Measurements from ENCODE around the gene ANO10. TPM values are rescaled to one million over a fixed set of nuclear protein-coding genes. Genes with fewer than 3 reads are reported as not detected.

ANO10 gene
- total RNA-seq, 1 donor from 2014 or later, result 32.8 TPM

GRCh38 chr3:43641306-43642114 is 19.7 kb upstream of the ANO10 start:
- DNase-seq (ENCODE audit: extremely low spot score, unreplicated experiment), result no peak
- Mint-ChIP-seq H3K27me3 (ENCODE audit: unreplicated experiment) (no peaks in the 10 kb centered on the region), H3K4me3 (ENCODE audit: unreplicated experiment) (no peak overlapping the region), H3K36me3 (ENCODE audit: unreplicated experiment) (no peaks in the 10 kb centered on the region), H3K27ac (ENCODE audit: unreplicated experiment) (no peak overlapping the region), H3K4me1 (ENCODE audit: unreplicated experiment) (no peaks in the 10 kb centered on the region), H3K9me3 (ENCODE audit: unreplicated experiment) (no peaks in the 10 kb centered on the region)
- TF ChIP-seq CTCF (IDR thresholded peaks at IDR 0.05), result no peak

GRCh38 chr3:43640681-43641080 is 18.9 kb upstream of the ANO10 start:
- no peak overlapping the region for H3K4me3 Mint-ChIP-seq (ENCODE audit: unreplicated experiment)
- TF ChIP-seq CTCF (IDR thresholded peaks at IDR 0.05), result no peak
- no peaks in the 10 kb centered on the region for H3K4me1 Mint-ChIP-seq (ENCODE audit: unreplicated experiment)
- no peak for DNase-seq (ENCODE audit: extremely low spot score, unreplicated experiment)
- H3K27ac Mint-ChIP-seq (ENCODE audit: unreplicated experiment), result no peak overlapping the region
- H3K36me3 Mint-ChIP-seq (ENCODE audit: unreplicated experiment), result no peaks in the 10 kb centered on the region
- H3K27me3 Mint-ChIP-seq (ENCODE audit: unreplicated experiment), result no peaks in the 10 kb centered on the region
- no peaks in the 10 kb centered on the region for H3K9me3 Mint-ChIP-seq (ENCODE audit: unreplicated experiment)

- Mint-ChIP-seq H3K4me1 (ENCODE audit: unreplicated experiment) (no peaks in the 10 kb centered on the region), H3K36me3 (ENCODE audit: unreplicated experiment) (no peaks in the 10 kb centered on the region), H3K27ac (ENCODE audit: unreplicated experiment) (no peak overlapping the region), H3K27me3 (ENCODE audit: unreplicated experiment) (no peaks in the 10 kb centered on the region), H3K9me3 (ENCODE audit: unreplicated experiment) (no peaks in the 10 kb centered on the region), H3K4me3 (ENCODE audit: unreplicated experiment) (no peak overlapping the region)
- DNase-seq (ENCODE audit: extremely low spot score, unreplicated experiment), result no peak
- TF ChIP-seq CTCF (IDR thresholded peaks at IDR 0.05), result no peak
Measured at GRCh38 chr3:43638594-43639447, 17.0 kb upstream of the ANO10 start.

- TF ChIP-seq CTCF (IDR thresholded peaks at IDR 0.05), result no peak
- Mint-ChIP-seq H3K4me3 (ENCODE audit: unreplicated experiment) (no peak overlapping the region), H3K4me1 (ENCODE audit: unreplicated experiment) (no peaks in the 10 kb centered on the region), H3K27ac (ENCODE audit: unreplicated experiment) (no peak overlapping the region), H3K27me3 (ENCODE audit: unreplicated experiment) (no peaks in the 10 kb centered on the region), H3K36me3 (ENCODE audit: unreplicated experiment) (no peaks in the 10 kb centered on the region), H3K9me3 (ENCODE audit: unreplicated experiment) (no peaks in the 10 kb centered on the region)
- no peak for DNase-seq (ENCODE audit: extremely low spot score, unreplicated experiment)
Measured at GRCh38 chr3:43637702-43638101, 15.9 kb upstream of the ANO10 start.

GRCh38 chr3:43632986-43633385 is 11.2 kb upstream of the ANO10 start:
- H3K4me1 Mint-ChIP-seq (ENCODE audit: unreplicated experiment), result no peaks in the 10 kb centered on the region
- no peak overlapping the region for H3K27ac Mint-ChIP-seq (ENCODE audit: unreplicated experiment)
- no peak for TF ChIP-seq CTCF (IDR thresholded peaks at IDR 0.05)
- H3K9me3 Mint-ChIP-seq (ENCODE audit: unreplicated experiment), result peaks cover 4% of the 10 kb centered on the region
- DNase-seq (ENCODE audit: extremely low spot score, unreplicated experiment), result no peak
- H3K27me3 Mint-ChIP-seq (ENCODE audit: unreplicated experiment), result no peaks in the 10 kb centered on the region
- no peaks in the 10 kb centered on the region for H3K36me3 Mint-ChIP-seq (ENCODE audit: unreplicated experiment)
- H3K4me3 Mint-ChIP-seq (ENCODE audit: unreplicated experiment), result no peak overlapping the region
